NCI-H187 treated with DMSO at 0.1 percent for 48 hours (cell line): Measurements from ENCODE around the gene CABLES2.
A peak's percentile ranks its signal among the peaks of the same experiment; 100 is the strongest.
"Not testable (repeated sequence)": the region's sequence is repeated elsewhere in the genome, so short reads cannot be mapped to it uniquely, and the experiment has no call there.

Source experiments
- DNase-seq: peaks from one replicate; lab custom pipeline; 2025; lab: John Stamatoyannopoulos, UW

CABLES2 gene

DNA sequence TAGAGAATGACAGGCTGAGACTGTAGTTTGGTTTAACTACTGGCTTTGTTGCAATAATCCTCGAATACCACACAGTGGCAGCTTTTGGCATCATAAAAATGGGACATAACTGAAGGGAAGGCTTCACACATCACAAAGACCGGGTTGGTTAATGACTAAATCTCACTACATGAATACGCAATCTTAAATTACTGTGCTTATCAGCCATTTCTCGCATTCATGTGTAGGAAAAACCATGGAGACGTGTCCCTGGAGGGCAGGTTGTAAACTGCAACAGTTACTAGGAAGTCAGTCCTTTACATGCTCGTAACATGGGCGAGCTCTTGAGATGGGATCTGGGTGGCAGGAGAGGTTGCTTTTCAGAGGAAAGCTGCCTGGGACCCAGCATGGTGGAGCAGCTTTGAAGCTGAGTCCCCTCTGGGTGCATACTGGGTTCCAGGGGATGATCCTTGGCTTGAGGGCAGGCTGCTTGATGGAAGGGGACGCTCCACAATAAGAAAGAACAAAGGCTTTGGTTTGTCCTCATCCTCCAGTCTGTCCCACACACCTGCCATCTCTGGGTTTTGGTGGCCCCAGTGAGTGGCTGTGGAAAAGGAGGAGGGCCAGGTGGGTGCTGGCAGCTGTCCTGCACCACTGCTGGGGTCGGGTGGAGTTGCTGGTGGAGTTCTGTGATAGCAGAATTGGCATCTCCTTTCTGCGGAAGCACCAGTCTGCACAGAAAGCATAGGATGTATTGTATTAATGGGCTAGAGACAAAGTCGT is 18.1 kb downstream of the CABLES2 start:
- DNase-seq: no peak

DNA sequence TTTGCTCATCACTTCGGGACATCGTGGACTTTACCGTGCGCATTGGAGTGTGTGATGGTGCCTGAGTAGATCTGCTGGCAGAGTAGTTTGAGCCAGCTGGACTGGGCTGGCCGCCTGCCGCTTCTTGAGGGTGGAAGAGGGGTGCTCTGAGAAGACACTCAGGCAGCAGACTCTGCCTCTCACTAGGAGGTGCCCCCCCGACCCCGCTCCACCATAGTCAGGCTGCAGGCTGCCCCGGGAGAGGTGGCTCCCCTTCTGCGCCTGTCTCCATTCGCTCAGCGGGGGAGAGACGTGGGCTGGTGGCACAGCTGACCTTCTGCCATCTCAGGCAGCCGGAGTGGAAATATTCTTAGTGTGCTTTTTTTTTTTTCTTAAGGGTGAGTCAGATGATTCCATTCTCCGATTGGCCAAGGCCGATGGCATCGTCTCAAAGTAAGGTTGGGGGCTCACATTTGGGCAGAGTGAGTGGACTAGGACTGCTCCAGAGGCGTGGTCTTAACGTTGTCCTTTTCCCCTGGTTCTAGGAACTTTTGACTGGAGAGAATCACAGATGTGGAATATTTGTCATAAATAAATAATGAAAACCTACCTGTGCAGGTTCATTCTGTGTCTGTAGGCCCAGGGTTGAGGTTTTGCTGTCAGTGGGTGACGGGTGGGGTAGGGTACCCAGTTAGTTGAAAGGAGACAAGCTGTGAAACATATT is 19.0 kb downstream of the CABLES2 start:
- no peak for DNase-seq

DNA sequence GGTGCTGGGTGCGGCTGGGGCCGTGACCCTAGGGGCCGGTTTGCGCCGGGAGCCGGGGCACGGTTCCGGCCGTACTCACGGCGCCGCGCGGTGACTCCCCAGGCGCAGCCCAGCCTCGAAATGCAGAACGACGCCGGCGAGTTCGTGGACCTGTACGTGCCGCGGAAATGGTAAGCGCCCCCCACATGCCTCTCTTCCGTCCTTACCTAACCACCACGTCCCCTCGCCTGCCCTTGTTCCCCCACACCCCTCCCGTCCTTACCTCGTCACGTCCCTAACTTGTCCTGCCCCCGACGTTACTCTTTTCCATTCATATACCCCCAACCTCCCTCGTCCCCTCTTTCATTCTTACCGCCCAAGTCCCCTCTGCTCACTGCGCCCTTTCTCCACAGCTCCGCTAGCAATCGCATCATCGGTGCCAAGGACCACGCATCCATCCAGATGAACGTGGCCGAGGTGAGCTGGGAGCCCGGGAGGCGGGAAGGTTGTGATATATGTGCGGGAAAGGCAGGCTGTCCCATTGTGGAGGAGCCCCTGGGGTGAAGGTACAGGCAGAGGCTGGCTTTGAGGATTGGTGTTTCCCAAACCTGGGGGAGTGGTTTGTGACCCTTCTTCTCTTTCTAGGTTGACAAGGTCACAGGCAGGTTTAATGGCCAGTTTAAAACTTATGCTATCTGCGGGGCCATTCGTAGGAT is 19.7 kb downstream of the CABLES2 start:
- no peak for DNase-seq

DNA sequence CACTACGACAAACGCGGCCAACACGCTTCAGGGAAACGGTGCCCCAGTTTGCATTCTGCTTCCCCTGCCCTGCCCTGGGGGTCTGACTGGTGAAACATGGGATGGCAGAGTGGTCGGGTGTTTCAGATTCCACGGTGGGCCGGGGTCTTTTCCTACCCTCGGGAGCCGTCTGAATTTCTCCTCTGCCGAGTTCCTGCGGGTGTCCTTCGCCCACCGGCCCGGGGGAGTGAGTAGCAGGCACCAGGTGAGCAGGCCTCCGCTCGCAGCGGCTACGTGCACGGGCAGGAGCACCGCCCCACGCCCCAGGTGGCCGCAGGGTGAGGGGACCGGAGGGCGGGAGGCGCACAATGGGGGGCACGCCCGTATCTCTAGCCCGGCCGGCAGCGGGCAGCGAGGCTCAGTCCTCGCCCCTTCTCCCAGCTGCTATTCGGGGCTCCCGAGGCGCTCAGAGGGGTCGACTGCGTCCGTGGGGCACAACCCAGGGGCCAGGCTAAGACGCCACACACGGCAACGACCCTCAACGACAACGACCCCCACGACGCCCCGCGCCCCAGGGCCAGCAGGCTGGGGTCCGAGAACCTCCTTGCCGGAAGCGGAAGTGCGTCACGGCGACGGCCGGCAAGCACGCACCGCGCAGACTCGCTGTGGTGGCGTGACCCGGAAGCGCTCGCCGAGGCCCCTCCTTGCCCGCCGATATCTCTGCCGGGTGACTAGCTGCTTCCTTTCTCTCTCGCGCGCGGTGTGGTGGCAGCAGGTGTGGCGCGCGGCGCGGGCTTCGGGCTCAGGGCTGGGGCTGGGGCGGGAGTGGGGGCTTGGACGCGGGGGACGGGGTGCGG is 20.5 kb downstream of the CABLES2 start, which contains the start of gene RPS21:
TSS of gene RPS21 (plus strand) at position 721 of the 836 bp plus-strand sequence. CDS start 236 bp downstream, outside the sequence.
- DNase-seq: peak; percentile 75

DNA sequence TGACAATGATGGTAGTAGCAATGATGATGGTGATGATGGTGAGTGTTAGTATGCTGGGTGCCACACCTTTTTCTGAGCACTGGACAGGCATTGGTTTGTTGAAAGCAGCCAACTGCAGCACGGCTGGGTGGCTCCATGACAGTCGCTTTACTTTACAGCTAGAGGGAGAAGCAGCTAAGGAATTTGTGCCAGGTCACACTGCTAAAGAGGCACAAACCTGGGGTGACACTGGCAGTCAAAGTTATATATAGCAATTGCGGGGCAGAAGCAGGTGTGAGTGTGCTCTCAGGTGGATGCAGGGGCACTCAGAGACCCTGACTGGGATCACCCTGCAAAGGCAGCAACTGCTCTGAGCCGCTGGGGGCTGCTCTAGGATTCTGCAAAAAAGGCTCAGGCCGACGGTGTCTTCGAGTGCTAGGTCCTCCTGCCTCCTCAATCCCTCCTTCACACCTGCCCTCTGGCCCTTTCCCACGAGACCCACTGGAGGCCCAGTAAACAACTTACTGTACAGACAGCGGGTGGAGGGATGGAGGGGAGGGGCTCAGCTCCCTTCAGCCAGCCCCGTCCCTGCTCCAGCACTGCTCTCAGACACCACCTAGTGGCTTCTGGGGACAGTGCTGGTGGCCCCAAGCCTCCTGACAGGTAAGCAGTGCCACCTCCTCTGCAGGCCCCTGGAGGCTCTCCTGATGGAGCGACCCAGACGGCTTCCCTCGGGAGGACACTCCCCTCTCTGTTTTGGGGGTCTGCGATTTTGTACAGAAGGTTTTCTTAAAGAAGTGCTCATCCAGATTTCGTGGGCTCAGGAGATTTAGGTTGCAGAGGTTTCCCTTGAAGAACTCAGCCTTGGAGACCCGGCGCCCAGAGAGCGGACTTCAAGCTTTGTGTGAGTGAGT is 24.5 kb downstream of the CABLES2 start:
- peak; percentile 32 for DNase-seq

DNA sequence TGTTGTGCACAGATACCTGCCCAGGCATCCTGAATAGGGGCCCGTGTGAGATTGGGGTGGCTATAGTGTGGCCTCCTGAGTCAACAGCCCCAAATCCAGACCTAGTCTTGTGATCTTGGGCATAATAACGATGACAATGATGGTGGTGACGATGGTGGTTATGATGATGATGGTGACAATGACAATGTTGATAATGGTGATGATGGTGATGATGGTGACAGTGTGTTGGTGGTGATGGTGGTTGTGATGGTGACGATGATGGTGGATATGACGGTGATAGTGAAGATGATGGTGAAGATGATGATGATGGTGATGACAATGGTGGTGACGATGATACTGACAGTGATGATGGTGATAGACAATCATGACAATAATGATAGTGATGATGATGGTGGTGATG is 25.2 kb downstream of the CABLES2 start:
- DNase-seq: no peak

DNA sequence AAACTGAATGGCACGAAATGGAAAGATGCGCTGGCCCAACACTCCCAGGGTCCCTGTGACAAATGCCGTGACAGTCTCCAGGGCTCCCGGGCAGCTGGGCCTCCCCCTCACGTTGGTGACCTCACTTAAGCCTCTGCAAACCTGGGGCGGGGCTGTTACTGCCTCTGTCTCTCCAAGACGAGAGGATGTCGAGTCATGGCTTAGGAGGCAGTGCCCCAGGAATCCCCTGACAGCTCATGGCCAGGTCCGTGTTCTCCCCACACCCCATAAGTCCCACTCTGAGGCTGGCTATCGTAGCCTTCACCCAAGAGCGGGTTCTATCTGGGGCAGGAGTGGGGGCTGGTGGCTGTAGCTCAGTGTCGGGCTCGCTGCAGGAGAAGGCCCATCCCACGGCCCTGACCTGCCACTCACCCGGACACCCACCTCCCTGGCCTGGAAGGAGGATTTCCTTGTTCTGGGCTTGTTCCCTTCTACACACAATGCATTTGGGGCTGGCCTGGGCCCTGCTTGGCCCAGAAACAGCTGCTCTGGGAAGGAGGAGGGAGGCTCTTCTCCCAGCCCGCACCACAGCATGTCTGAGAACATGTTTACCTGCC is 25.8 kb downstream of the CABLES2 start:
- DNase-seq: no peak

DNA sequence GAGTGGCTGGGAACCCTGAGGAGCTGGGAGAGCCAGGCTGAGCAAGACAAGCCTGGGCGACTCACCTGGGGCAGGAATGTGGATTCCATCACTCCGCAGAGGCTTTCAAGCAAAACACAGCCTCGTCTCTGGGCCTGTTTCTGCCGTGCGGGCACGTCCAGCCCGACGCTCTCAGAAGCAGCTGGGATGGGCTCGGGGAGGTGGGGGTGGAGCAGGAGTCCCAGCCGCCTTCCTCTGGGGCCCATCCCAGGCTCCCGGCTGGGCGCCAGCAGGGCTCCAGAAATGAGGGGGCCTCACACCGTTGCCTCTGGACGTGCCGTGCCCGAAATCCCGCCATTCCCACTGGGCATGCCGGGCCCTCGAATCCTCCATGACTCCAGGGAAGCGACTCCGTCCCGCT is 28.9 kb downstream of the CABLES2 start:
- DNase-seq: no peak

DNA sequence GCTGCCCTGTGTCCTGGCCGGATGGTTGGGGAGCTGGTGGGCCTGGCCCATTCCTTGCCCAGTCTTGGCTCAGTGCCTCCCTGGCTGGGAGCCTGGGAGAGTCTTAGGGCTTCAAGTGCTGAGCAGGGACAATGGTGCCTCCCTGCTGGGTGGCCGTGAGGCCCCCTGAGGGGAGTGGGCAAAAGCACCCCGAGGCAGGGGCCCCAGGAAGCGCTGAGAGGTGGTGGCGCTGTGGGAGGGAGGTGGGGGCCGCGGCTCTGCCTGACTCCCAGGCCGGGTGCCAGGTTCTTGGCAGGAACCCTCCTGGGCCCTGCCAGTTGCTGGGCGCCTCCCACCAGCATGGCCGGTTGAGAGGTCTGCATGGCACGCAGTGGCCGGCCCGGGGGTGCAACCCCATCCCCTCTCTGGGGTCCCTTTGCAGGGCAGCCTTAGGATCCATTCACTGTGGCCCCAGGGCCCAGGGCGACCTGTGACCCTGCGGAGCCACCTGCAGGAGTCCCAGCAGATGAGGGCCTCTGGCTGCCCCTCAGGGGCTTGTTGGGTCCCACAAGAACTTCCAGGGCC is 29.4 kb downstream of the CABLES2 start:
- DNase-seq: no peak

DNA sequence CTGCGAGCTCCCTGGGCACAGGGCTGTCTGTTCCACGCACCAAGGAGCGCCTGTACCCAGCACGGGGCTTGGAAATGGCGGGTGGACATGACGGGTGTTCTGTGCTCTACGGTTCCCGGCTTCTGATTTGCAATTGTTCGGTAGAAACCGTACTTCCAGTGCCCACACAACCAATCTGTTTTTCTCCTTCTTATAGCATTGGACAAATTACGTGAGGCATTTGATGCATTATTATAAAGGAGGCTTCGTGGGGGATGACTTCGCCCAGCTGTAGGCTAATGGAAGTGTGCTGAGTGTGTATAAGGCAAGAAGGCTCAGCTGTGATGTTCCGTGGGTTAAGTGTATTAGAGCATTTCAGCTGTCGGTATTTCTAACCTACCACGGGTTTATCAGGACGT is 30.0 kb downstream of the CABLES2 start:
- DNase-seq: no peak

DNA sequence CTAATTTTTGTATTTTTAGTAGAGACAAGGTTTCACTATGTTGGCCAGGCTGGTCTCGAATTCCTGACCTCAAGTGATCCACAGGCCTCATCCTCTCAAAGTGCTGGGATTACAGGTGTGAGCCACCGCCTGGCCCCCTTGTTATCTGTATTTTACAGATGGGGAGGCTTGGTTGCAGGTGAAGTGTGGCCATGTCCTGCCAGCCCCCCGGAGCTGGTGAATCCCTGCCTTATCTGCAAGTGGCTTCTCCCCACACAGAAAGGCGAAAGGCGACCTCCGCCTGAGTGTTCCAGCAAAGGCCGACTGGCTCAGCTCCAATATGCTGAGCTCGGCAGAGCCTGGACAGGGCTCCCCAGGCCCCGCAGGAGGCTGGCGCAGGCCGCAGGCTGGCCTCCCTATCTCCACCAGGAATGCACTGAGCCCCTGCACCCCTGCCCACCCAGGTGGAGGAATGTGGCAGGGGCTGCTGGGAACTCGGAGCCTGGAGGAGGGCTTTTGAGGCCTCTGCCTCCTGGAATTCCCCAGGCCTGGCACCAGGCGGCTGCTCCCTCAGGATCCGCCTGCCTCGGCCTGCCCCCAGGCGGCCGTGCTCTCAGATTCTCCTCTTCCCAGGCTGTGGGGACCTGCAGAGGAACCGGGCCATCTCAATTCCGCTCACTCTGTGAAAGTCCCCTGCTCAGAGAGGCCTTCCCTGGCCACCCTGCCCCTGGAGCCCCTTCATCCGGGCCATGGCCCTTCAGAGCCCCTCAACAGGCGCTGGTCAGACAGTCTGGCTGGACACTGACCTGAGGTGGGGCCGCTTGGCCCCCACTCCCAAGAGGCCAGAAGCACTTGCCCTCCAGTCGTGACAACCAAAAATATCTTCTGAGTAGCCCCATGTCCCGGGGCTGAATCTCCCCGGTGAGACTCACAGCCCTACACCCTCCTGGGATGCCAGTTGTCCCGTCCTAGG is 30.7 kb downstream of the CABLES2 start:
- no peak for DNase-seq

DNA sequence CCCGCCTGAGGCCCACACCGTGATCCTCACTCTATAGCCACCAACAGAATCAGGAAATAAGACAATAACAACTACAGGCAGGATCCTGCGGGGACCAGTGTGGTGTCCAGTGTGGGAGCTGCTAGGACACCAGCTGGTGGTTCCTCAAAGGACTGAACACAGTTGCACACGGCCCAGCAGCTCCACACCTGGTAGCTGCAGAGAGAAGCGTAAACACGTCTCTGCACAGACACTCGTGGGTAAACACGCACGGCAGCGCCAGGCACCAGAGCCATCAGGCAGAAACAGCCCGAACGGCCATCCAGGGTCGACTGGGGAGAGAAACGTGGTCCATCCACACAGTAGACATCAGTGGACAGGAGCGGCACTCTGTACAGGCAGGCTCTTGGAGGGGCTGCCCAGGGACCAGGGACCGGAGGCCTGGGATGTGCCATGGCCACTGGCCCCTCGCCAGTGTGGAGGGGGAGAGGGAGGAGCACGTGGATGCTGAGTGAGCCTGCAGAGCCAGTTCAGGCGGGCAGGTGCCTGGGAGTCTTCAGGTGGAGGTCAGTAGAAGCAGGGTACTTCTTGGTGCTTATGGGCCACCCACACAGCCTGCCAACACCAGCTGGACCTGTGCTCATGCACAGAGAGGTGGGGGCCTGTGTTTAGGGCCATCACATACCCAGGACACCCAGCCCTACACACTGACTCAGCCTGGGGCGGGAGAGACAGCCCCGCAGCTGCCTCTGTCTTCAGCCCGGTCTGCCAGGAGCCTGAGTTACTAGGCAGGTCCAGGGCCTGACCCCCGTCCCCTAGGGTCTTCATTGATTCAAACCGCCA is 32.5 kb downstream of the CABLES2 start:
- DNase-seq: no peak

DNA sequence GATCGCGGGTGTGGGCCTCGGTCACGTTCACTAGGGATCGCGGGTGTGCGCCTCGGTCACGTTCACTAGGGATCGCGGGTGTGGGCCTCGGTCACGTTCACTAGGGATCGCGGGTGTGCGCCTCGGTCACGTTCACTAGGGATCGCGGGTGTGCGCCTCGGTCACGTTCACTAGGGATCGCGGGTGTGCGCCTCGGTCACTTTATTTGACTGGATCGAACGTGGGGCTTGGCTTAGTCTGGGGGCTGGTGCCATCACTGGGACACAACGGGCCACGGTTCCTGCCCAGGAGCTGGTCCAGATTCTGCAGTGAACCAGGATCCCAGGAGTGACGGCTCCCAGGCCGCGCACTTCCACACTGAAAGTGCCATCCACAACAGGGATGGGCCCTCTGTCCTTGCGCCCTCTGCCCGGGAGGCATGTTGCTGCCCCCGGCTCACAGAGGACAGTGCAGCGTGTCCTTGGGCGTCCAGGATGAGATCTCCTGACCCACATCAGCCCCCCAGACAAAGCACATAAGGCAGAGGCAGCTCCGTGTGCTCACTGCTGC is 33.4 kb downstream of the CABLES2 start:
- not testable (repeated sequence) for DNase-seq

DNA sequence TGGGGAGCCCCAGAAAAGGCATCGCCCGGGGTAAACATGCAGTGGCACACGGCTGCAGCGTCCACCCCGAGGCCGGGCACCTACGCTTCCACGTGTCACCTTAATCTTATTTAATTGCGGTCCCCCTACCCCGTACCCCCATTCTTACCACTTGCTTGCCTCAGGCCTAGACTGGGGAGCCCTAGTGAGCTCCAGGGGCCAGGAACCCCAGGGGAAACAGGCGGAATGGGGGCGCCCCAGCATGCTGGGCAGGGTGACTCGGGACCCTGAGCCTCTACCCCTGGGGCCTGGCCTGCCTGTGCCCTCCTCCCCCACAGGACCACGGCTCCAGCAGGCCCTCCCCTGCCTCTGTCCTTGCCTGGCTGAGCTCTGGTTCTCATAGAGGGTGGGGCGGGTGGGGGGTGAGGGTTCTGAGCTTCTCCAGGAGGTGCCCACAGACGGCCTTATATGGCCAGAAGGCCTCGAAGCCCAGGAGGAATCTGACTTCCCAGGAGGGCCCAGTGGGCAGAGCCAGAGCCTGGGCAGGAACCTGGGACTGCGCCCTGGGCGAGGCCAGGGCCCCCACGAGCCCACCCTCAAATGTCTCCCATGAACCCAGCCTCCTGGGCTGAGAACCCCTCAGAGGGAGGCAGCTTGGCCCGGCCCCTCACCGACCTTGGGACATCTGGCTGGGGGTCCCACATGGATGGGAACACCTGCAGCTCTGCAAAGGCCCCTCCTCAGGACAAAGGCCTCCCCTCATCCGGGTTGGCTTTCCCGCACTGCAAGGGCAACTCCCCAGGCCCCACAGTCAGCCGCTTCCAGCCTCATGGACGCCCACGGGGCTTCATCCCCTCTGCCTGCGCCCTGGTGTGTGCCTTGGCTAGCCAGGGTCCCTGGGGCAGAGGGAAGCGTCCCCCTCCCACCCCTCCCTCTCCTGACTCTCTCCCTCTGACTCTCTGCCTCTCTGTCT is 34.8 kb downstream of the CABLES2 start:
- DNase-seq: no peak

DNA sequence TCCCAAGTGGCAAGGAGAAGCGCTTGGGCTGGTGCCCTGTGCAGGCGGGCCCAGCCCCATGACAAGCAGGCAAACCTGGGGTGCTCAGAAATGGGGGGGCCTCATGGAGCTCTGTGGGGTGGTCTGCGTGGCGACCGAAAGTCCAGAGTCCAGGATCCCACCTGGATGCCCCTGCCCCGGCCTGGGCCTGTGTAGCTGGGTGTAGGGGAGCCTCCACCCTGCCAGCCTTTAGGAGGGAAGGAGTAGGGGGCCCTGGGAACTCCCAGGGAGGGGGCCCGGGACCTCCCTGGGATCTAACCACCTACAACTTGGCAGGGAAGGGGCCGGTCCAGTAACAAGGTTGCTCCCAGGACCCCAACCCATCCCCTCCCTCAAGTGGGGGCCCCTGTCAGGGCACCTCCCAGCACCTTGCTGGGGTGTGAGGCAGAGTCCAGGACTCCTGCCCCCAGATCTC is 35.5 kb downstream of the CABLES2 start:
- DNase-seq: no peak

DNA sequence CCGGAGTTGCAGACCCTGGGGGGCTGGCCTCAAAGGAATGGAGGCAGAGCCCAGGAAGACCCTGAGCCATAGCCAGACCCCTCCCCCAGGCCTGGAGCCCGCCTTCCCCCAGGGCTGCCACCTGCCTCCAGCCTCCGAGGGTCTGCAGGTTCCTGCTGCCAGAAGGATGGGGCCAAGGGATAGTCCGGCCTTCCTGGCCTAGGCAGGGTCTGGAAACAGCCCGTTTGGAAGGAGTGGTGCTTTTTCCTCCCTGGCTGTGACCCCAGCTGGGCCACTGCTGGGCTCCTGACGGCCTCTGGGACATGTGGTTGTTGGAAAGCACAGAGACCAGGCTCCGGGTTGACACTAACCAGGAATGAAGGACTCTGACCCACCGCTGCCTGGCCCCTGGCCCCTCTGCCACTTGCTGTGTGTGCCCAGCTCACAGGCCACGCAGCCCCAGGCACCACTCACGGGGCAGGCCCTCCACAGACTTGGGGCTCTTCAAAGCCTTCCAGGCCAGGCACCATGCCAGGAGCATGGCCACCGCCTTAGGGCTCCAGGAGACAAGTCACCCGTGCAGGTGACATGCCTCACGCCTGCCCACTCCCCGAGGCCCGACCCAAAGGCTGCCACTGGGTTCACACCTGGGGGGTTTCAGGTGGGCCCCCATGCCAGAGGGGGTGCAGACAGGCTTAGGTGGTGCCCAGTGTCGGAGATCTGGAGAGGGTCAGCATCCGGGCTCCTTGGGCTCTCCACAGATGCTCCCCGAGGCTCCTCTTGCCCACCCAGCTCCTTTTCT is 36.1 kb downstream of the CABLES2 start:
- DNase-seq: no peak
